Measurements from ENCODE around the gene VEGFA.

GRCh38 chr6:43831191-43831590 lies 61.2 kb downstream of the VEGFA start:
- no peak for TF ChIP-seq CTCF (conservative IDR thresholded peaks at IDR 0.05)
- TF ChIP-seq ZFX (IDR thresholded peaks at IDR 0.05) = no peak
